Testis (tissue), 3 donors: ENCODE results near the gene RRP9. TPM values are rescaled to one million over a fixed set of nuclear protein-coding genes. Genes with fewer than 3 reads are reported as not detected.
"Not testable (repeated sequence)": the region's sequence is repeated elsewhere in the genome, so short reads cannot be mapped to it uniquely, and the experiment has no call there.

Source experiments
- DNase-seq: peaks from one replicate; pipeline ENCODE4 v3.0.0-alpha.2; 2019
- H3K27ac ChIP-seq, 2 donors: fragments of 200-600 bp; sonication (generic); one replicate each; pipeline ENCODE4 v1.5.1; 2019
- H3K27me3 ChIP-seq: fragments of 200-600 bp; sonication (generic); one replicate; pipeline ENCODE4 v1.5.1; 2019
- H3K36me3 ChIP-seq: fragments of 200-600 bp; sonication (generic); one replicate; pipeline ENCODE4 v1.5.1; 2017; ENCODE audit warnings: low read depth; ENCODE audit errors: missing control alignments
- H3K4me1 ChIP-seq: fragments of 200-600 bp; sonication (generic); one replicate; pipeline ENCODE4 v1.5.1; 2019
- H3K4me3 ChIP-seq, 2 donors: fragments of 200-600 bp; sonication (generic); one replicate each; pipeline ENCODE4 v1.5.1; 2017 to 2019
- H3K9me3 ChIP-seq: fragments of 200-600 bp; sonication (generic); one replicate; pipeline ENCODE4 v1.5.1; 2017
- CTCF ChIP-seq, 3 experiments: fragments of 450-650 bp in 2 of 3; fragments of 200-600 bp in 1 of 3; sonication (generic) in 1 of 3; IDR thresholded peaks; one replicate each; pipeline ENCODE4 v1.5.1; 2016 to 2019; ENCODE audit warnings: antibody characterized with exemption in 3 of 3, mild to moderate bottlenecking in 2 of 3, moderate library complexity in 1 of 3
- POLR2A ChIP-seq: fragments of 450-650 bp; IDR thresholded peaks from one replicate; pipeline ENCODE4 v1.6.1; 2017; ENCODE audit warnings: antibody characterized with exemption, mild to moderate bottlenecking, moderate library complexity
- WGBS, 2 donors: methylation state at CpG; one replicate each; pipeline ENCODE4 v1.1.5; 2018; 5-methylcytosine and 5-hydroxymethylcytosine counted together
- intact Hi-C: fragments of 100-400 bp; cut with DNase I; formaldehyde crosslinking; loops from one replicate; pipeline ENCODE4 v1.15.1; 2023; ENCODE audit warnings: low total_unique reads
- polyA plus RNA-seq: library from polyadenylated mRNA; stranded (reverse); fragments of 350-450 nt; fragmentation: Illumina TruSeq; extraction: RNeasy Lipid Tissue Mini Kit (QIAGEN cat#74804); gene quantifications from one replicate; pipeline ENCODE4 v1.2.3, GENCODE V29; 2014; ENCODE audit warnings: low read depth, low replicate concordance; ENCODE audit not compliant: insufficient read depth
- total RNA-seq, 2 donors: library from RNA; depleted of rRNA; stranded (reverse); fragments of >200 nt; gene quantifications; one replicate each; pipeline ENCODE4 v1.2.3, GENCODE V29; 2016

Gene RRP9
- total and polyA plus RNA-seq, 3 donors from 2014 or later: 11.6 to 18.7 (median 18.1) TPM

- no peaks in the 10 kb centered on the region for H3K36me3 ChIP-seq
- no peak overlapping the region for H3K4me3 ChIP-seq
- no peak overlapping the region for H3K27ac ChIP-seq
- intact Hi-C loops: no loop called here
- 74 to 82% methylated on average over 5 of the region's 5 CpGs for WGBS, 2 donors
- H3K9me3 ChIP-seq: no peaks in the 10 kb centered on the region
- TF ChIP-seq CTCF (IDR thresholded peaks at IDR 0.05): no peak
- TF ChIP-seq POLR2A: no peak
- no peaks in the 10 kb centered on the region for H3K27me3 ChIP-seq
- H3K4me1 ChIP-seq: no peaks in the 10 kb centered on the region
- no peak for DNase-seq
Observed at GRCh38 chr3:51929420-51930003, 12.2 kb downstream of the RRP9 start.

- intact Hi-C loops, DNase-seq, H3K4me1 ChIP-seq, H3K4me3 ChIP-seq, H3K36me3 ChIP-seq, H3K27ac ChIP-seq, H3K27me3 ChIP-seq, H3K9me3 ChIP-seq: not testable (repeated sequence)
- 87 to 91% methylated on average over 3 of the region's 3 CpGs for WGBS, 2 donors
Observed at GRCh38 chr3:51928981-51929380, 12.7 kb downstream of the RRP9 start.

GRCh38 chr3:51928438-51928837 is 13.3 kb downstream of the RRP9 start:
- no peak for DNase-seq
- Histone ChIP-seq H3K36me3 (no peaks in the 10 kb centered on the region), H3K27ac (no peak overlapping the region), H3K27me3 (no peaks in the 10 kb centered on the region), H3K4me3 (no peak overlapping the region), H3K4me1 (no peaks in the 10 kb centered on the region), H3K9me3 (no peaks in the 10 kb centered on the region)
- no peak for TF ChIP-seq POLR2A
- TF ChIP-seq CTCF (IDR thresholded peaks at IDR 0.05): no peak
- 89 to 90% methylated on average over 6 to 7 of the region's 7 CpGs for WGBS, 2 donors
- intact Hi-C loops: no loop called here

GRCh38 chr3:51927061-51927977 is 14.4 kb downstream of the RRP9 start:
- intact Hi-C loops: no loop called here
- no peak for DNase-seq
- WGBS, 2 donors: 94 to 95% methylated on average over 5 of the region's 5 CpGs
- H3K4me3 ChIP-seq: no peak overlapping the region
- H3K36me3 ChIP-seq: no peaks in the 10 kb centered on the region
- H3K9me3 ChIP-seq: no peaks in the 10 kb centered on the region
- no peaks in the 10 kb centered on the region for H3K4me1 ChIP-seq
- no peak for TF ChIP-seq CTCF (IDR thresholded peaks at IDR 0.05)
- H3K27ac ChIP-seq: no peak overlapping the region
- H3K27me3 ChIP-seq: no peaks in the 10 kb centered on the region

- 78 to 84% methylated on average over 11 of the region's 11 CpGs for WGBS, 2 donors
- no peak overlapping the region for H3K4me3 ChIP-seq
- no peaks in the 10 kb centered on the region for H3K9me3 ChIP-seq
- no peaks in the 10 kb centered on the region for H3K27me3 ChIP-seq
- no peaks in the 10 kb centered on the region for H3K36me3 ChIP-seq
- intact Hi-C loops: no loop called here
- no peak overlapping the region for H3K27ac ChIP-seq
- TF ChIP-seq POLR2A: no peak
- no peak for TF ChIP-seq CTCF (IDR thresholded peaks at IDR 0.05)
- H3K4me1 ChIP-seq: no peaks in the 10 kb centered on the region
- DNase-seq: no peak
Observed at GRCh38 chr3:51921081-51921578, 20.6 kb downstream of the RRP9 start.
